Measurements from ENCODE around the gene LOXL1.

LOXL1 gene

GRCh38 chr15:73936181-73936580 lies 9.9 kb downstream of the LOXL1 start:
- Histone ChIP-seq H2AFZ (ENCODE audit: low read length) (no peak overlapping the region), H3K4me2 (ENCODE audit: low read length) (no peak overlapping the region), H3K36me3 (ENCODE audit: insufficient read depth, low read length) (no peaks in the 10 kb centered on the region), H3K9me2 (ENCODE audit: low read depth, low read length) (no peaks in the 10 kb centered on the region), H3K27me3 (ENCODE audit: insufficient read depth, low read length) (0 out of 2 replicates have a peak, but pooled peaks cover 3% of the 10 kb centered on the region), H3K9me3 (ENCODE audit: low read length) (no peaks in the 10 kb centered on the region), H3K9ac (ENCODE audit: low read length) (no peak overlapping the region), H3K27ac (ENCODE audit: low read depth, low read length, poor library complexity, severe bottlenecking) (no peak overlapping the region), H4K20me1 (ENCODE audit: insufficient read depth, low read length) (no peaks in the 10 kb centered on the region), H3K79me2 (ENCODE audit: insufficient read depth, low read length) (no peaks in the 10 kb centered on the region), H3K4me1 (ENCODE audit: insufficient read depth, low read length, severe bottlenecking) (no peaks in the 10 kb centered on the region), H3F3A (ENCODE audit: insufficient read depth, low read length) (no peaks in the 10 kb centered on the region), H3K4me3 (ENCODE audit: low read depth, low read length, poor library complexity, severe bottlenecking) (no peak overlapping the region)
- no peak for TF ChIP-seq EZH2 (IDR thresholded peaks at IDR 0.05; ENCODE audit: borderline replicate concordance, low read length)
- TF ChIP-seq, protein P1, sequence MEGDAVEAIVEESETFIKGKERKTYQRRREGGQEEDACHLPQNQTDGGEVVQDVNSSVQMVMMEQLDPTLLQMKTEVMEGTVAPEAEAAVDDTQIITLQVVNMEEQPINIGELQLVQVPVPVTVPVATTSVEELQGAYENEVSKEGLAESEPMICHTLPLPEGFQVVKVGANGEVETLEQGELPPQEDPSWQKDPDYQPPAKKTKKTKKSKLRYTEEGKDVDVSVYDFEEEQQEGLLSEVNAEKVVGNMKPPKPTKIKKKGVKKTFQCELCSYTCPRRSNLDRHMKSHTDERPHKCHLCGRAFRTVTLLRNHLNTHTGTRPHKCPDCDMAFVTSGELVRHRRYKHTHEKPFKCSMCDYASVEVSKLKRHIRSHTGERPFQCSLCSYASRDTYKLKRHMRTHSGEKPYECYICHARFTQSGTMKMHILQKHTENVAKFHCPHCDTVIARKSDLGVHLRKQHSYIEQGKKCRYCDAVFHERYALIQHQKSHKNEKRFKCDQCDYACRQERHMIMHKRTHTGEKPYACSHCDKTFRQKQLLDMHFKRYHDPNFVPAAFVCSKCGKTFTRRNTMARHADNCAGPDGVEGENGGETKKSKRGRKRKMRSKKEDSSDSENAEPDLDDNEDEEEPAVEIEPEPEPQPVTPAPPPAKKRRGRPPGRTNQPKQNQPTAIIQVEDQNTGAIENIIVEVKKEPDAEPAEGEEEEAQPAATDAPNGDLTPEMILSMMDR (IDR thresholded peaks at IDR 0.05; ENCODE audit: low read length): no peak

GRCh38 chr15:73936588-73937290 lies 10.5 kb downstream of the LOXL1 start:
- no peaks in the 10 kb centered on the region for H4K20me1 ChIP-seq (ENCODE audit: insufficient read depth, low read length)
- H3K36me3 ChIP-seq (ENCODE audit: insufficient read depth, low read length): no peaks in the 10 kb centered on the region
- no peaks in the 10 kb centered on the region for H3K4me1 ChIP-seq (ENCODE audit: insufficient read depth, low read length, severe bottlenecking)
- TF ChIP-seq, protein P1 (IDR thresholded peaks at IDR 0.05; ENCODE audit: low read length): no peak
- no peak for TF ChIP-seq EZH2 (IDR thresholded peaks at IDR 0.05; ENCODE audit: borderline replicate concordance, low read length)
- no peaks in the 10 kb centered on the region for H3K9me3 ChIP-seq (ENCODE audit: low read length)
- no peak overlapping the region for H3K9ac ChIP-seq (ENCODE audit: low read length)
- H3K9me2 ChIP-seq (ENCODE audit: low read depth, low read length): no peaks in the 10 kb centered on the region
- no peak overlapping the region for H3K27ac ChIP-seq (ENCODE audit: low read depth, low read length, poor library complexity, severe bottlenecking)
- H3K27me3 ChIP-seq (ENCODE audit: insufficient read depth, low read length): 0 out of 2 replicates have a peak, but pooled peaks cover 3% of the 10 kb centered on the region
- H2AFZ ChIP-seq (ENCODE audit: low read length): no peak overlapping the region
- no peaks in the 10 kb centered on the region for H3F3A ChIP-seq (ENCODE audit: insufficient read depth, low read length)
- H3K4me2 ChIP-seq (ENCODE audit: low read length): no peak overlapping the region
- H3K79me2 ChIP-seq (ENCODE audit: insufficient read depth, low read length): no peaks in the 10 kb centered on the region
- H3K4me3 ChIP-seq (ENCODE audit: low read depth, low read length, poor library complexity, severe bottlenecking): no peak overlapping the region

- Histone ChIP-seq H3K9me2 (ENCODE audit: low read depth, low read length) (no peaks in the 10 kb centered on the region), H3K4me3 (ENCODE audit: low read depth, low read length, poor library complexity, severe bottlenecking) (no peak overlapping the region), H2AFZ (ENCODE audit: low read length) (no peak overlapping the region), H3K9ac (ENCODE audit: low read length) (no peak overlapping the region), H3K27me3 (ENCODE audit: insufficient read depth, low read length) (0 out of 2 replicates have a peak, but pooled peaks cover 3% of the 10 kb centered on the region), H3K9me3 (ENCODE audit: low read length) (no peaks in the 10 kb centered on the region), H3K36me3 (ENCODE audit: insufficient read depth, low read length) (no peaks in the 10 kb centered on the region), H3K4me2 (ENCODE audit: low read length) (no peak overlapping the region), H3K79me2 (ENCODE audit: insufficient read depth, low read length) (no peaks in the 10 kb centered on the region), H3F3A (ENCODE audit: insufficient read depth, low read length) (no peaks in the 10 kb centered on the region), H3K27ac (ENCODE audit: low read depth, low read length, poor library complexity, severe bottlenecking) (no peak overlapping the region), H4K20me1 (ENCODE audit: insufficient read depth, low read length) (no peaks in the 10 kb centered on the region), H3K4me1 (ENCODE audit: insufficient read depth, low read length, severe bottlenecking) (no peaks in the 10 kb centered on the region)
- TF ChIP-seq, protein P1 (IDR thresholded peaks at IDR 0.05; ENCODE audit: low read length): no peak
- no peak for TF ChIP-seq EZH2 (IDR thresholded peaks at IDR 0.05; ENCODE audit: borderline replicate concordance, low read length)
These were observed 11.0 kb downstream of the LOXL1 start for GRCh38 chr15:73937296-73937695.
